AG08396 (cell line): Measurements from ENCODE around the gene FCN2.
"Not testable (repeated sequence)": the region's sequence is repeated elsewhere in the genome, so short reads cannot be mapped to it uniquely, and the experiment has no call there.

Experiments
- DNase-seq: peaks from one replicate; pipeline ENCODE4 v3.0.0; 2012; ENCODE audit warnings: low spot score, mixed read lengths

Gene FCN2

DNA sequence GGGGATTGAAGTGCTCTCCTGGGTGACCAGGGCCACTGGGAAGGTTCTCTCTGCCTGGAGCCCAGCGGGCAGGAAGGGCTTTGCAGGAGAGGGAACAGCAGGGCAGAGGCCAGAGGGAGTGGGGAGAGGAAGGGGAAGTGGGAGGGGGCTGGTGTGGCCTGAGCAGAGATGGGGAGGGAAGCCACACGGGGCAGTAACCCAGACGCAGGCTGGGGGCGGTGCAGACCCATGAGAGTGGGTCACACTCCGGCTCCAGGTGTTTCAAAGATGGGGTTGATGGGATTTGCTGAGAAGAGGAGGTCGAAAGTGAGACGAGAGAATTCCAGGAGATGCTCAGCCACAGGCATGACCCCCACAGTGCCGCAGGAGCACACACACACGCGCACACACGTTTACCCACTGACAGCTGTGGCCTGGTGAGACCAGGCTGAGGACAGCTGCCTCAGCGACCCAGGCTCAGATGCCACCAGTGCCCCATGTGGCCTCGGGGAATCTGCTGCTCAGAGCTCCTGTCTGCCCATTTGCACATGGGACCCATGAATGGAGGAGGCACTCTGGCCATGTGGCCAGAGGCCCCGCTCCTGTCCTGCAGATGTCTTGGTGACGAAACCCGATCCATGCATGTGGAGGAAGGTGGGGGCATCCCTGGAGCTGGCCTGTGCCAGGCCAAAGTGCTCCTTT is 32.7 kb upstream of the FCN2 start:
- DNase-seq, result no peak

- no peak for DNase-seq
Observed at GRCh38 chr9:134848504-134848903, 32.1 kb upstream of the FCN2 start.

GRCh38 chr9:134850611-134851010 is 30.0 kb upstream of the FCN2 start:
- no peak for DNase-seq

- no peak for DNase-seq
Observed at GRCh38 chr9:134851020-134851419, 29.6 kb upstream of the FCN2 start.

DNA sequence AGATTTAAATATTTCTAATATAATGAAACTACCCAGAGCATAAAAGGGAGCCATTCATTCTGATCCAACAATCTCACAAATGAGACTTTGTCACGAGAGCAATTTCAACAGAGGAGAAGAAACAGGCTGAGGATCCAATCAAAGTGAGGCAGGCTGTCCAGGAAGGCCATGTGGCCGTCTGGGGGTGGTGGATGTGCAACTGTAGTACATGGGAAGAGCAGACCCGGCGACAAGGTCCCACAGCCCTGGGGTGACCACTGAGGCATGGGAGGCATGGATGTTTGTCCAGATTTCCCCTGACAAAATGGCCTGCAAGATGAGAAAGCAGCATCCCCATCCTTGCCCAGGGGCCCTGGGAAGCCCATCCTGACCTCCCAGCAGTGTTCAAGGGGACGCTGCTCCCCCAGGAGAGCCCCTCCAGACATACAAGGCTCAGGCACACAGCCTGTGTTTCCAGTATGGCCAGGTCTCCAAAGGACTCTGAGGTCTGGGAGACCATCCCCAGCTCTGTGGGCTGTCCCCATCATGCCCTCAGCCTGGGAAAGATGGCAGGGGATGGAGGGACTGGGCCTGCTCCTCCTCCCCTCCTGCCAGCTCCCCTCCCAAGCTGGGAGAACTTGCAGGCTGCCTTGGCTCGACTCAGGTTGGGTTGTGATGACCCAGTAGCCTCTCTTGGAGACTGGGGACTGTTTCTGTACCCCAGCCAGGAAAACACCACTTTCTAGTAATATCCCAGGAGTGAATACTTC is 27.5 kb upstream of the FCN2 start:
- no peak for DNase-seq

GRCh38 chr9:134853893-134854292 is 26.7 kb upstream of the FCN2 start:
- DNase-seq, result no peak

DNA sequence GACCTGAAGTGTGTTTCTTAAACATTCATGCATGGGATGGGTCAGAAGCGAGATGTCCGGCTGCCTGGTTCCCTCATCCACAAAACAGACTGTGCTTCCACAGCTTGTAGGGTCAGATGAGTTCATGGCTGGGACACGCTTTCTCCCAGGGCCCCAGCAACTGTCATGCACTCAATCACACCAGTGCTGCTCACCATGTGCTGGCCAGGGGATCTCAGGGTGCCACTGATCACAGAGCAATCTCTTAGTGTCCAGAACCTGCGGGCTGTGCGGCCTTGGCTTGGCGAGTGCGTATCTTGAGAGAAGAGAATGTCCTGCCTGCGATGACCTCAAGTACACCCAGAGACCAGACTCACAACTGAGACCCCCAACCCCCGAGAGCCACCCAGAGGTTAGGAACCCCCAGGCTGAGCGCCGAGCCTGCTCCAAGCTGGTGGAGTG is 26.0 kb upstream of the FCN2 start:
- no peak for DNase-seq

DNA sequence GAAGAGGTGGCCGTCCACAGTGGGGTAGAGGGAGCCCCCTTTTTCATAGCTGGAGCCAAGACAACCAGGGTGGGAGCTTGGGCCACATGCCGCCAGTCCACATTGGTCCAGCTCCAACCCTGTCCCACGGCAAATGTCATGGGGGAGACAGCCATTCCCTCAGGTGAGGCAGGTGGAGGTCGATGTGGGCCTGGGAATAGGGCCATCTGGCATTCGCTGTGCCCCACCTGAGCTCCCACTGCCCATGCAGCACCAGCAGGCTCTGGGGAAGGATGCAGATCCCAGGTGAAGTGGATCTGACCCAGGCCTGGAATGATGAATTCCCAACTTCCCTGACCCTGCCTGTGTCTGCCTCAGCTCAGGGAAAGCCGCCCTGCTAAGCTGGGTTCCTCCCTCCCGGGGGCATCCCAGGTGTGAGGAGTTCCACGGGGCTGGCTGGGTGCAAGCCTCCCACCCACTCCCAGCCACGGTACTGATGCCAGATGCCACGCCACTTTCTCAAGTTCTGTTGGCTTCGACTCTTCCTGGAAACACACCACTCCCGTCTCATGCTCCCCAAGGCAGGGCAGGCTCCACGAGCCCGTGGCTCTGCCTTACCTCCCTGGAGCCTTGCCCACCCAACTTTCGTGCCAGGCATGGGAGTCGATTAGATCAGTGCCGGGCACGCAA is 25.2 kb upstream of the FCN2 start:
- DNase-seq, result no peak

DNA sequence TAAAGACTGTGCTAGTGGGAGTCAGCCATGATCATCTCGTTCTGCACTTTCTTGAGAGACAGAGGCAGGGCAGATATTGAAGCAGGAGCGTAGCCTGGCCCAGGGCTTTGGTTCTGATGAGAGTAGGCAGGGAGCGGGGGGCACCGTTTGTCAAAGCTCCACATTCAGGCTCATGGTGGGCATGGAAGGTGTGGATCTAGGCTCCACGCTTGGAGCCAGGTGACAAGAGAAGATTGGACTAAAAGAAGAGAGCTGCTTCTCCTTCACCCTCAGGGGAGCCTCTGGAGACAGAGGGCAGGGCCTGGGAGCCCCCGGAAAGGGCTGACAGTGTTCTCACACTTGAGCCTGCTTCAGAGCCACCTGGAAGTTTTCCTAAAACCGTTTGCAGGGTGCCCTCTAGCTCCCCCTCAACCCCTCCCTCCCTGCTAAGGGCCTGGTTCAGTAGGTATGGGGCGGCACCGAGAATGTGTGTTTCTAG is 24.7 kb upstream of the FCN2 start:
- DNase-seq, result no peak

- DNase-seq, result not testable (repeated sequence)
Observed at GRCh38 chr9:134857451-134857850, 23.2 kb upstream of the FCN2 start.

DNA sequence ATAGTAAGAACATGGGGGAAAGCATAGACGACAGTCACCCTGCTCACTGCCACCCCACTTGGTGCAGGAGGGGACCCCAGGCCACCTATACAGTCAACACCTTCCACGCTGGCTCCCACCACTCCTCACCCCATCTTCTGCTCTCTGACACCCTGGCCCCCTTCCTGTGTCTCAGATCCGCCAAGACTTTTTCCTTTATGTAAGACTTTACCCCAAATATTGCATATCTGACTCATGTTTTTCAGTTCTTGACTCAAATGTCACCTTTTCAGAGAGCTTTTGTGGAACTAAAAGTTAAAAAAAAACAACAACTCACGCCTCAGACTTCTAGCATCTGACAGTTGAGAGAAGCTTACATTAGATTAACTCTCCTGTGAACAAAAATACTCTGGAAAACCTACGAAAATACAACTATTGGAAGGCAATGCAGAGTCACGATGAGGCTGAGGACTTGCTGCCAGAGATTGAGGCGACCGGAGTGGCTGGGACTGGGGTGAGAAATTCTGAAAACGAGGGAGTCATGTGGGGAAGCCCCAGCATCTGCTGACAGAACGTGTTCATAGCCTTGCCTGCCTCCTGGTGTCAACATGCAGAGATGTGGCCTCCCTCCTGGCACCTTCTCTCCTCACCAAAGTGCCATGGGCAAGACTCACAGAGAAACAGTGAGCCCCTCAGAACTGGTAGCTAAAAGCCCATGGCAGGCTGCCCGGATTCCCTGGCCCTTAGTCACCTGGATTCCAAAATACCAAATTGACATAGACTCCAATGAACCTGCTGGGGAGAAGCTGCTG is 22.4 kb upstream of the FCN2 start:
- no peak for DNase-seq

DNA sequence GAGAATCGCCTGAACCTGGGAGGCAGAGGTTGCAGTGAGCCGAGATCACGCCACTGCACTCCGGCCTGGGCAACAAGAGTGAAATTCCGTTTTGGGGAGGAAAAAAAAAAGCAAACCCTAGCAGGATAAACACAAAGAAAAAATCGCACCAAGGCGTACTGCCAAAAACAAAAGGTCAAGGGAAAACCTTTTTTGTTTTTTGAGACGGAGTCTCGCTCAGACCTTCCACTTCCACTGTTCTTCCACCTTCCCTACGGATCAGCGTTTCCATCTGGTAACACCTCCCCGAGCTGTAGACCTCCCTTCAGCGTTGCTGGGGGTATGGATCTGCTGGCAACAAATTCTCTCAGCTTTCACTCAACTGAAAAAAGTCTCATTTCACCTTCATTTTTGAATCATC is 20.1 kb upstream of the FCN2 start:
- no peak for DNase-seq

DNA sequence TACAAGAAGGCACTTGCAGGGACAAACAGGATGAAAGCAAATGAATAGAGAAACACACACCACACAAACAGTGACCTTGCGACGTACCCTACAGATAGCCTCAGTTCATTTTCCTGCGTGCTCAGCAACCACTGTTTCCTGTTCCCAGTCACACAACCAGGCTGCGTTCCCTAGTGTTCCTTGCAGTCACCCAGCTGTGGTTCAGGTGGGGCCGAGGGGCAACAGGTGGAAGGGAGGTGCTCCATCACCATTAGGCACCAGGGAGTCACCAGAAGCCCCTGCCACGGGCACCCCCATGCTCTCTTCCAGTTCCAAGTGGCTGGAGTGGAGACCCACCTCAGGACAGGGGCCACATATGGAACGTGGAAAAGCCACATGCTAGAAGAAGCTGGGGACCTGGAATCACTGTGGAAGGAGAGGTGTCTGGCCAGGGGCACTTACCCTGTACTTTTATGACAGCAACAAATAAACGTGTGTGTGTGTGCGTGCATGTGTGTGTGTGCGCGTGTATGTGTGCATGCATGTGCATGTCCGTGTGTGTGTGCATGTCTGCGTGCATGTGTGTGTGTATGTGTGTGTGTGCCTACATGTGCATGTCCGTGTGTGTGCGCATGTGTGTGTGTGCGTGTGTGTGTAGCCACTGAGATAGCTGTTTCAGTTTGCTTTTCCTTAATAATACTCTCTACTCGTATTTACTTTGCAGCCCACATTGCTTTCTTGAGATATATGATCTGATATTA is 18.8 kb upstream of the FCN2 start:
- no peak for DNase-seq

DNA sequence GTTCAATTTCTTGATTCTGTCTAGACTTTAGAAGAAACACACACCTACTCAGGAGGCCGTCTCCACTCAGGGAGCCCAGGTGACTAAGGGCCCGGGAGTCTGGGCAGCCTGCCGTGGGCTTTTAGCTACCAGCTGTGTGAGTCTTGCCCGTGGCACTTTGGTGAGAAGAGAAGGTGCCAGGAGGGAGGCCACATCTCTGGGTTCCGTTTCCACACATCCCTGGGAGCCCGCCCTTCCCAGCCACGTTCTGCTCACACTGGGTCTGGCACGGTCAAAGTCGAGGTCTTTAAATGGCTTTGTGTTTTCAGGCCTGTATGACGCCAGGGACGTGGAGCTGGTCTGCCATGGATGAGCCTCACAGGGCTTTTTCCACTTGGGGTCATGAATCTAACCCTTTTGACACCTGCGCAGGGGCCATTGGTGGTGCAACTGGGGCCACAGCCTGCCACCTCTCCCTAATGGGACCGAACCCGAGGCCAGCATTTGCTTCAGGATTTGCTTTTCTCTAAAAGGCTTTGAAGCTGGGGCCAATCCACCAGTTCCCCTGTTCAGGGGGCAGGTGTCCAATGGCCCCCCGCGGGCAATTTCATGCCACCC is 17.2 kb upstream of the FCN2 start:
- no peak for DNase-seq

DNA sequence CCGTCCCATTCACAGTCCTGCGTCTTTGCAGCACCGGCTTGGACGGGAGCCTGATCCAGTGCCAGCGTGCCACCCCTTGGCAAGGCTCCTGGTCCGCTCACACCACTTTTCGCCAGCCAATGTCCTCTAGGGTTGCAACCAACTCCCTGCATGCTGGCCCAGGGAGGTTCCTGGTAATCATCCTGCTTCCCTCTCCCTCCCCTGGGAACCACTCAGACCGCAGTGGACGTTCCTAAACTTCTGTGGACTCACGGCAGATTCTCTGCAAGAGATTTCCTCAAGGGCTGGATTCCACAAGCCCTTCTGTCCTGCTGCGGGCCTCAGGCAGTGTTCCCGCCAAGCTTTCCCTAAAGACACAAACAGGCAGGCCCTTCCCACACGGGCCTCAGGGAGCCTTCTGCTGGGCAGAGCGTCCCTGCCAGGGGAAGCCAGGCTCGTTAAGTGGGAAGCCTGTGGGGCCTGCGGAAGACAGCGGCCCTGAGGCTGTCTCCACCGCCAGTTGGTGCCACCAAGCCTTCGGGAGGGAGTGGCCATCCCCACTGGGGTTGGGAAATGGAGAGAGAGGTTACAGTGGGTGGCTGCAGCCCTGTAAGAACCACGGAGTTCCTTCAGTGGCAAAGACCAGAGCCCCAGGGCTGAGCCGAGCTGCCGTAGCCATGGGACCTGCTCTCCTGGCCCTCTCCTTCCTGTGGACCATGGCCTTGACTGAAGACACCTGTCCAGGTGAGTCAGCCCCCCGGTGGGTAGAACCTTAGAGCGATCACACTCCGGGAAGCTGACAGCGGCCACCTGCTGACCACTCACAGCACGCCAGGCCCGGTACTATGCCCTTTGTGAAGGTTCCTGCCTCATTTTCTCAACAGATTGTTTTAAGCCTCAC is 16.4 kb upstream of the FCN2 start:
- no peak for DNase-seq

DNA sequence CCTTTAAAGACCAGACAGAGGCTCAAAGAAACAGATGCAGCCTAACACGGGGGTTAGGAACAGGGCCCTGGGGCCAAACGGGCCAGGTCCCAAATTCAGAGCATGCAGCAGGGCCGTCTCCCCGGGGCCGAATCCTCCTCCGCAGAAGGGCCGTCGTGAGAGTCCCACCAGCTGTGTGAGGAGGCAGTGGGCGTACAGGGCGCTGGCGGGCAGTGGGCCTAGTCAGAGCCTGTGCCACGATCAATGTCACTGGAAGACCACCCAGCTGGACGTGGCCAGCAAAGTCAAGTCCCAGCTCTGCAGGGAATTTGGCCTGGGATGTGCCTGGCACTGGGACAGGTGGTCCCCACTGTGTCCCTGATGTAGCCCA is 15.8 kb upstream of the FCN2 start:
- DNase-seq, result no peak

DNA sequence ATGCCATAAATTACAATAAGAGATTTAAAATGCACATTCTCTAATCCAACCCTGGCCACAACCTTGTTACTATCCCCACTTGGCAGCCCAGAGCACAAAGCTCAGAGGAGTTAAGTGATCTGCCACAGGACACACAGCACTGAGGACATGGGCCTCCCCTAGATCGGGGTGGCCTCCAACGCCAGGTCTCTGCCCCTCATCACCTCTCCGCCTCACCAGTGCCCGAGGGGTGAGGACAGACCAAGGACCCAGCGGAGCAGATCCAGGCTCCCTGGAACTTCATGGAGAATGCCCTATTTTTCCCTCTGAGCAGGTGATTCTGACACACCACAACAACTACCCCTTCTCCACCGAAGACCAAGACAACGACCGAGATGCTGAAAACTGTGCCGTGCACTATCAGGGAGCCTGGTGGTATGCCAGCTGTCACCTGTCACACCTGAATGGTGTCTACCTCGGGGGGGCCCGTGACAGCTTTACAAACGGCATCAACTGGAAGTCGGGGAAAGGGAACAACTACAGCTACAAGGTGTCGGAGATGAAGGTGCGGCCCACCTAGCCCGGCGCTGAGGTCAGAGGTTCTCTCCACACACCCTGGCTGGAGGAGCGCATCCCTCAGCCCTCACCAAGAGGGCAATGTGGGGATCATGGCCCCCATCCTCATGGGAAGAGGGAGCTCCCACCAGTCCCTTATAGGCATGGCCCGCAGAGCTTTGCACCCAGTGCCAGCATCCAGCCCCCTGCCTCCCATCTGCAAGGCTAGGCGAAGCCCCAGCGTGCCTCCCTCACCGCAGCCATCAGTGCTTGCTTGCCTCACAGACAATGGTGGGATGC is 12.5 kb upstream of the FCN2 start:
- DNase-seq, result no peak

- DNase-seq, result no peak
Observed at GRCh38 chr9:134868751-134869553, 11.7 kb upstream of the FCN2 start.
